GM18526 (cell line): ENCODE measurements around the gene SMARCA4.

Experiments used
- POLR2A ChIP-seq: IDR thresholded peaks from 3 replicates; pipeline ENCODE4 v1.6.1; 2011; ENCODE audit not compliant: insufficient read length; ENCODE audit errors: extremely low read depth

SMARCA4 gene

DNA sequence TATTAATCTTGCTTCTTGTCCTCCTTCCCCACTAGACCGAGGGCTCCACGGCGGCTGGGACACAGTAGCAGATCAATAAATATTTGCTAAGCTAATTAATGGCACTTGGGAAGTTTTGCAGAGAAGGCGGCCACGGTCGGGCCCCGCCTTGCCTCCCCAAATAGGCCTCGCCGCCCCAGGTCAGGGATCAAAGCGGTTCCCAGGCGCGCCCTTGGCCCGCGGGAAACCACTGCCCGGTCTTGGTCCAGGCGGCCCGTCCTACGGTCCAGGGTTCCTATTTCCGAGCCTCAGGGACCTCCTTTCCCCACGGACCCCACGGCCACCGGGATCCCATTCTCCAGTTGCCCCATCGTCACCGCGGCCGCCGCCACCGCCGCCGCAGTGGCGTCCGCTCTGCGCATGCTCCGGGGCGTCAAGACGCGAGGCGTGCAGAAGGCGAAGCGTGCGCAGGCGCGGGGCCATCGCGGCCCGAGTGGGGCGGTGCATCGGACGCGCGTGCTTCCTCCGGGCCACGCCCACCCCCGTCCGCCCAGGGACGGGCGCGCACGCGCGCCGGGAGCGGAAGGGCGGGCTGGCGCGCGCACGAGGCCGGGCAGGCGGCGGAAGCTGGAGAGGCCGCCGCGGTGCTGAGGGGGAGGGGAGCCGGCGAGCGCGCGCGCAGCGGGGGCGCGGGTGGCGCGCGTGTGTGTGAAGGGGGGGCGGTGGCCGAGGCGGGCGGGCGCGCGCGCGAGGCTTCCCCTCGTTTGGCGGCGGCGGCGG lies at the start of gene SMARCA4:
TSS of gene SMARCA4 (plus strand) at position 717 of the 759 bp plus-strand sequence. CDS start 23,122 bp downstream, outside the sequence.
- TF ChIP-seq POLR2A, result peak; percentile 93

DNA sequence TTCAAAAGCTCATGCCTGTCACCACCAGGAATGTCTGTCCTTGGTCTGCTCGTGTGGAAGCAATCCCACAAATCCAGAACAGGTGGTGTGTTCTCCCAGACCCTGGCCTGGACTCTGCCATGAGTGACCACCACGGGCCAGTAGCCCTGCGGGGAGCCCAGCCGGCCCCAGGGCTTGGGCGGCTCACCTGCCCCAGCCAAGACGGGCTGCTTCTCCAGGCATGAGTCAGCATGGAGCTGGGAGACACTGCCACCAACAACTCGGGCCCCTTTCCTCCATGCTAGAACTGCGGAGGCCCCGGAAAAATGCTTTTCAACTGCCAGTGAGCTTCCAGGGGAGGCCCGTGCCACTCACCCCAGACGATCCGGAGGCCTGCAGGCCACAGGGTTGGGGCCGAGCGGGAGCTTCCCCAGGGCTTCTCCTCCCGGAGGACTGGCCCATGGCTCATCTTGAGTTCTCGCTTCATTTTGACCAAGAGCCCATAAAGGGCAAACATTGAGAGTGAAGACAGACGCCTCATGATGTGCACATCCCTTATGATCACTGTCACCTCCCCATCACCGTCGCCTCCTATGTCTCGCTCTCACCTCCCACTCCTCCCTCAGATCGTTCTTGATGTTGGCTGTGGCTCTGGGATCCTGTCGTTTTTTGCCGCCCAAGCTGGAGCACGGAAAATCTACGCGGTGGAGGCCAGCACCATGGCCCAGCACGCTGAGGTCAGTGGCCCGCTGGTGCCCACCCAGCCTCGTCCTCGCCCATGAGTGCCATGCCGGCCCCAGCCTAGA lies 49.1 kb upstream of the SMARCA4 start:
- no peak for TF ChIP-seq POLR2A

DNA sequence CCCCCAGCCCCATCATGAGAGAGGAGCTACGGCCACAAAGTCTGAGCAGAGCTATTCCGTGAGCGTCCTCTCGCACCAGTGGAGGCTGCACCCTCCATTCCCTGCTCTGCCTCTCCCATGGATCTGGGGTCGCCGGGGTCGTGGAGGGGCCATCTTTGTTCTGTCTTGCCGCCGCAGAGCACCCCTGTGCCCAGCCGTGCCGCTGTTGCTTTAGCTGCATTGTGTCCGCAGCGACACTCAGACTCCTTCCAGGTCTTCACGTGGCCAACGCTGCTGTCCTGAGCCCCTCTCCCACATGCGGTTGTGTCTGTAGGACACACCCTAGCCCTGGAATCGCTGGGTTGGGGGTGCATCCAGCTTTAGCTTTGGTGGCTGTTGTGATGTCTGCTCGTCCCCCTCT lies 48.2 kb upstream of the SMARCA4 start:
- no peak for TF ChIP-seq POLR2A

DNA sequence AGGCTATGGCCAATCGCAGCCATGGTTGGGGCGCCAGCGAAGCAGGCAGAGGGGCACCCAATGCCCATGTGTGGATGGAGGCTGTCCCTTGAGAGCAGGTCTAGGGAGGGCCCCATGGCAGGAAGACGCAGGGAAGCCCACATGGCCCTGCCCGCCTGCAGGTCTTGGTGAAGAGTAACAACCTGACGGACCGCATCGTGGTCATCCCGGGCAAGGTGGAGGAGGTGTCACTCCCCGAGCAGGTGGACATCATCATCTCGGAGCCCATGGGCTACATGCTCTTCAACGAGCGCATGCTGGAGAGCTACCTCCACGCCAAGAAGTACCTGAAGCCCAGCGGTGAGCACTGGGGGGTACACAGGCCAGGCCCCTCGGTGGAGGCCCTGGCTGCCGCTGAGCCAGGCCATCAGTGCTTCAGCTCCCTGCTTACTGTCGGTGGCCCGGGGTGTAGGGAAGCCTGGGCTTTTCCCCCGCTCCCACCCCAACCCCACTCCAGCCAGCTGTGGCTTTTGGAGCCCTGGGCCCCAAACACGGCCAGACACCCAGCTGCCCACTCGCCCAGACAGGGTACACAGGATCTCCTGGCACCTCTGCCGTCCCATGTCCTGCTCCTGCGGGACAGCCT lies 47.0 kb upstream of the SMARCA4 start:
- no peak for TF ChIP-seq POLR2A

DNA sequence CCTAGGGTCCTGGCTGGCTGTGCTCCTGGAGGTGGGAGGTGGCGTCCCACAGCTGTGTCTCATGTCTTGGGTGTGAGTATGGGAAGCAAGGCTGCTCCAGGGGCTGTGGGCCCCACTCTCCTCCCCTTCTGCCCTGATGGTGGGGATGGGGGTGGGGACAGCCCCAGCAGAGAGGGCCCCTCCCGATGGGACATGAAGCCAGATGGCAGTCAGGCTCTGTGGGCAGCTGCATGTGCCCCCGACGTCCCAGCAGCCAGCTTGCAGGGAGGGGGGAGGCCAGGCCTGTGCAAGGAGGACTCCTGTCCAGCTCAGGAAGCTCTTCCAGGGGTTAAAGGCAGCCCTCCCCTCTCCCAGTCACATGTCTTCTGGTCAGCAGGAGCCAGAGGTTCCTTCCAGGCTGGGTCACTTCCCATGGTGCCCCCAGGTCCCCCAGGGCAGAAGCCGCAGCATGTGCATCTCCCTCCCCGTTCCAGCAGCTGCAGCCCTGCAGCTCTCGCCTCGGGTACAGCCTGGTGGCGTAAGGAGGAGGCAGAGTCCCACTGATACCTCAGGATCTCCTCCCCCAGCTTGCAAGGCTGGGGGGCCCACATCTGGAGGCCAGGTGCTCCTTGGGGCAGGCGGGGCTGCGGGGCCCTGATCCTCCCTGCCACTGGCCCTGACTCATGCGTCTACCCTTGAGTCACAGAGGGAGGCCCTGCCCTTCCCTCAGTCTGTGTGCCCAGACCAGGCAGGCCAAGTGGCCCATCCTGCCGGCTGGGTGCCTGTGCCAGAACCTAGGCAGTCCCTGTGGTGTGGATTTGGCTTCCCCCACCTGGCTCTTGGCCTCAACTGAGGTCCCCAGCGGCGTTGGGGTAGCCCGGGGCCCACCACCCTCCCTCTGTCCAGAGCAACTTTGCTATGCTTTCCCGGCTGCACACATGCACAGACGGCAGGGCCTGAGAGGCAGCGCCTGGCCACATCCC lies 45.4 kb upstream of the SMARCA4 start:
- no peak for TF ChIP-seq POLR2A

DNA sequence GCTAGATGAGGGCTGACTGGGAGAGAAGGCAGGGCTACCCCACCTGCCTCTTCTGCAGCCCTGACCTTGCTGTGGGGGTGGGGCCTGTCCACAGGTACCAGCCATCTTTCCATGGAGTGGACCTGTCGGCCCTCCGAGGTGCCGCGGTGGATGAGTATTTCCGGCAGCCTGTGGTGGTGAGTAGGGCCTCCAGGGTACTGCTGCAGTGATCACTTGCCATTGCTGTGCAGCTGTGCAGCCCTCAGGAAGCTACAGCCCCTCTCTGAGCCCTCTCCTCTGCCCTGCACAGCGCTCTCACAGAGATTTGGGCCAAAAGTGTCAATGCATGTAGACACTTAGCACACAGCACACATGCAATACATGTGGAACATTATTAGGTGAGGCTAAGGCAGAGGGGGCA lies 44.2 kb upstream of the SMARCA4 start:
- TF ChIP-seq POLR2A, result no peak

DNA sequence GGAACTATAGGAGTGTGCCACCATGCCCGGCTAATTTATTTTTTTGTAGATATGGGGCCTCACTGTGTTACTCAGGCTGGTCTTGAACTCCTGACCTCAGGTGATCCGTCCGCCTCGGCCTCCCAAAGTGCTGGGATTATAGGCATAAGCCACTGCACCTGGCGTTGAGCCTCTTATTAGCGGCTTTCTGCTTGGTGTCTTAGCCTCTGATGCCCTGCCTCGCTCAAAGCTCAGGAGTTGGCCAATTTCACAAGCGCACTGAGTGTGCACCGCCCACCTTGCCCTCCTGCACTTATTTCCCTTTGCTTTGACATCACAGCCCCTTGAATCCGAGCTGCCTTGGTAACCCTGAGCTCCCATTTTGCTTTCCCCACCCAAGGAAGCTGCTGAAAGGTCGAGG lies 42.5 kb upstream of the SMARCA4 start:
- no peak for TF ChIP-seq POLR2A

DNA sequence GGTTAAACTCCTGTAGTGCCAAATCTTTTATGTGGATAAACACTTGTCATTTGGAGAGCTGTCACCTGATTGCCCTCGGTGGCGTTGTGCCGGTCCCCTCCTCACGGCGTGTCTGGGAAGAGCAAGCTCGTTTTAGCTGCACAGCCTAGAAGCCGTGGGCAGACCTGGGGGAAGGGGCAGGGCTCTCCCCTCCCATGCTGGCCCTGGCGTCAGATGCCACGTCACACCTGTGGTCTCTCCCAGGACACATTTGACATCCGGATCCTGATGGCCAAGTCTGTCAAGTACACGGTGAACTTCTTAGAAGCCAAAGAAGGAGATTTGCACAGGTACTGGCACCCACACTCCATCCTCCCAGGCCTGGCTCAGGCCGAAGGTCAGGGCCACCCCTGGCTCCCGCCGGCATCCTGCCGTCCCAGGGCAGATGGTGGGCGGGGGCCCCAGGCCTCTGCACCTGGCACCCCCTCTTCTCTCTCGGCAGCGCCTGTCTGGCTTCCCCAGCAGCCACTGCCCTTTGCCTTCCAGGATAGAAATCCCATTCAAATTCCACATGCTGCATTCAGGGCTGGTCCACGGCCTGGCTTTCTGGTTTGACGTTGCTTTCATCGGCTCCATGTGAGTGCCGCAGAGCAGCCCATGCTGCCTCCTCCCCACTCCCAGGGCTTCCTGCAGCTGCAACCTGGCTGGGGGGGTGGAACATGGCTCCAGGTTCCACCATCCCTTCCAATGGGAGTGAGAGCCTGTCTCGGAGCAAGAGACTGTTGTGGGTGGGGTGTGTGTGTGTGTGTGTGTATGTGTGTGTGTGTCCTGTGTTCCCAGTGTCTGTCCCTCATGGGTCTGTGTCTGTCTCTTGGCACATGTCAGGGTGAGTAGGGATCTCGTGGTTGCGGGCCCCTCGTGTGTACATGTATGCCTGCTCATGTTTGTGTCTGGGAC lies 41.2 kb upstream of the SMARCA4 start:
- no peak for TF ChIP-seq POLR2A

DNA sequence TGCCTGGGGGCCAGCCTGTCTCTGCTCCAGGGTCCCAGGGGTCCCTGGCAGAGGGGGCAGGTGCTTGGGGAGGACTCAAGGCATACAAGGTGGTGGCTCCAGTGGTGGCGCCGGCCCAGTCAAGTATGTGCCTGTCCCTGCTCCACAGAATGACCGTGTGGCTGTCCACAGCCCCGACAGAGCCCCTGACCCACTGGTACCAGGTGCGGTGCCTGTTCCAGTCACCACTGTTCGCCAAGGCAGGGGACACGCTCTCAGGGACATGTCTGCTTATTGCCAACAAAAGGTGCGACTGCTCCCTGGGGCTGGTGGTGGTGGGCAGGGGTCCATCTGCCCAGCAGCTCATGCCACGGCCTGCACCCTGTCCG lies 40.6 kb upstream of the SMARCA4 start:
- no peak for TF ChIP-seq POLR2A

DNA sequence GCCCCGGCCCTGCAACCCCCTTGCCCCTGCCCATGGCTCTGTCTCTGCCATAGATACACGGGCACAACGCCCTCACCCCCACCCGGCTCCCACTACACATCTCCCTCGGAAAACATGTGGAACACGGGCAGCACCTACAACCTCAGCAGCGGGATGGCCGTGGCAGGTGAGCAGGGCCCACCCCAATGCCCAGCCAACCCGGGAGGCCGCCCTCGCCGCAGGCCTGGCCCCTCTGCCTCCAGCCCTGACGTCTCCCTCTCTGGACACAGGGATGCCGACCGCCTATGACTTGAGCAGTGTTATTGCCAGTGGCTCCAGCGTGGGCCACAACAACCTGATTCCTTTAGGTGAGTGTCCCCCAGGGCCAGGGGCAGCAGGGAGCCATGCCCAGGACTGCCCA lies 40.0 kb upstream of the SMARCA4 start:
- TF ChIP-seq POLR2A, result no peak

DNA sequence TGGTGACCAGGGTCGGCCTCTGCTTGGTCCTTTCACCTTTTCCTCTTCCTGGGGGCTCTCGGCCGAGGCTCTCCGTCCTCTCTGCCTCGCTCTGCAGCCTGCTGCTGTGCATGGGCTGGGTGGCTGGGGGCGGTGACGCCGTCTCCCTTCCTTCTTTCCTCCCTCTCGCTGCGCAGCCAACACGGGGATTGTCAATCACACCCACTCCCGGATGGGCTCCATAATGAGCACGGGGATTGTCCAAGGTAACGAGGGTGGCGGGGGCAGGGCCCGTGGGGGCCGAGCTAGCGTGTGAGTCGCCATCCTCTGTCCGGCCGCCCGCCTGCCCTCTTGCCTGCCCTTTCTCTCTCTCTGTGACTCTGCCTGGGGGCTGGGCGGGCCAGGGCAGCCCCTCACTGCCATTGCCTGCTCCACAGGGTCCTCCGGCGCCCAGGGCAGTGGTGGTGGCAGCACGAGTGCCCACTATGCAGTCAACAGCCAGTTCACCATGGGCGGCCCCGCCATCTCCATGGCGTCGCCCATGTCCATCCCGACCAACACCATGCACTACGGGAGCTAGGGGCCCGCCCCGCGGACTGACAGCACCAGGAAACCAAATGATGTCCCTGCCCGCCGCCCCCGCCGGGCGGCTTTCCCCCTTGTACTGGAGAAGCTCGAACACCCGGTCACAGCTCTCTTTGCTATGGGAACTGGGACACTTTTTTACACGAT lies 39.5 kb upstream of the SMARCA4 start:
- no peak for TF ChIP-seq POLR2A

DNA sequence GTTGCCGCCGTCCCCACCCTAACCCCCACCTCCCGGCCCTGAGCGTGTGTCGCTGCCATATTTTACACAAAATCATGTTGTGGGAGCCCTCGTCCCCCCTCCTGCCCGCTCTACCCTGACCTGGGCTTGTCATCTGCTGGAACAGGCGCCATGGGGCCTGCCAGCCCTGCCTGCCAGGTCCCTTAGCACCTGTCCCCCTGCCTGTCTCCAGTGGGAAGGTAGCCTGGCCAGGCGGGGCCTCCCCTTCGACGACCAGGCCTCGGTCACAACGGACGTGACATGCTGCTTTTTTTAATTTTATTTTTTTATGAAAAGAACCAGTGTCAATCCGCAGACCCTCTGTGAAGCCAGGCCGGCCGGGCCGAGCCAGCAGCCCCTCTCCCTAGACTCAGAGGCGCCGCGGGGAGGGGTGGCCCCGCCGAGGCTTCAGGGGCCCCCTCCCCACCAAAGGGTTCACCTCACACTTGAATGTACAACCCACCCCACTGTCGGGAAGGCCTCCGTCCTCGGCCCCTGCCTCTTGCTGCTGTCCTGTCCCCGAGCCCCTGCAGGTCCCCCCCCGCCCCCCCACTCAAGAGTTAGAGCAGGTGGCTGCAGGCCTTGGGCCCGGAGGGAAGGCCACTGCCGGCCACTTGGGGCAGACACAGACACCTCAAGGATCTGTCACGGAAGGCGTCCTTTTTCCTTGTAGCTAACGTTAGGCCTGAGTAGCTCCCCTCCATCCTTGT lies 38.8 kb upstream of the SMARCA4 start:
- TF ChIP-seq POLR2A, result no peak

DNA sequence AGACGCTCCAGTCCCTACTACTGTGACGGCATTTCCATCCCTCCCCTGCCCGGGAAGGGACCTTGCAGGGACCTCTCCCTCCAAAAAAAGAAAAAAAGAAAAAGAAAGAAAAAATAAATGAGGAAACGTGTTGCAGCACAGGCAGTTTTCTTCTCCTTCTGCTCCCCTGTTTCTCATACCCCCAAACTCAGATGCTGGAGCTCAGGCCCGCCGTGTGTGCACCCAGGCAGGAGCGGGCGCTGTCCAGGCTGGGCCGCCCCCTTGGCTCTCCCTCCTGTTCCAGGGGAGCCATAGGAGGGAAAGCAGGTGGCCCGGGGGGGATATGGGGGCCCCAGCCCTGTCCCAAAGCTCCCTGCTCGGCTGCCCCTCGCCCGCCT lies 38.2 kb upstream of the SMARCA4 start:
- TF ChIP-seq POLR2A, result no peak
